Peyer's patch (tissue), 4 donors: ENCODE results near the gene FAM118A. TPM values are rescaled to one million over a fixed set of nuclear protein-coding genes. Genes with fewer than 3 reads are reported as not detected.
"Not testable (repeated sequence)": the region's sequence is repeated elsewhere in the genome, so short reads cannot be mapped to it uniquely, and the experiment has no call there.

Experiments
- DNase-seq, 3 donors: peaks; one replicate each; pipeline ENCODE4 v3.0.0-alpha.2; 2017 to 2019
- H3K27ac ChIP-seq, 4 donors: fragments of 200-600 bp; sonication (generic); one replicate each; pipeline ENCODE4 v1.5.1; 2016 to 2019
- H3K27me3 ChIP-seq, 2 donors: fragments of 200-600 bp; sonication (generic); one replicate each; pipeline ENCODE4 v1.5.1; 2019
- H3K36me3 ChIP-seq, 3 donors: fragments of 200-600 bp; sonication (generic); one replicate each; pipeline ENCODE4 v1.5.1; 2016 to 2019
- H3K4me1 ChIP-seq, 4 donors: fragments of 200-600 bp; sonication (generic); one replicate each; pipeline ENCODE4 v1.5.1; 2016 to 2019
- H3K4me3 ChIP-seq, 4 donors: fragments of 200-600 bp; sonication (generic); 1 replicate in 3 of 4; 2 replicates in 1 of 4; pipeline ENCODE4 v1.5.1; 2016 to 2019; ENCODE audit warnings: mild to moderate bottlenecking in 1 of 4
- H3K9me3 ChIP-seq, 4 donors: fragments of 200-600 bp; sonication (generic); one replicate each; pipeline ENCODE4 v1.5.1; 2016 to 2019; ENCODE audit warnings: mild to moderate bottlenecking in 1 of 4
- POLR2A ChIP-seq, 2 donors: fragments of 450-650 bp; IDR thresholded peaks; one replicate each; pipeline ENCODE4 v1.5.1; 2017; ENCODE audit warnings: antibody characterized with exemption in 2 of 2, mild to moderate bottlenecking in 2 of 2, moderate library complexity in 2 of 2
- total RNA-seq, 4 donors: library from RNA; depleted of rRNA; stranded (reverse); fragments of >200 nt; gene quantifications; one replicate each; pipeline ENCODE4 v1.1.0, GENCODE V29; 2016
- TF ChIP-seq, protein P1 (sequence below), 6 experiments: fragments of 450-650 bp in 4 of 6; fragments of 200-600 bp in 2 of 6; sonication (generic) in 1 of 6; IDR thresholded peaks; one replicate each; pipeline ENCODE4 v1.5.1; 2017 to 2019; ENCODE audit warnings: antibody characterized with exemption in 6 of 6, mild to moderate bottlenecking in 3 of 6, moderate library complexity in 1 of 6

The FAM118A gene
- total RNA-seq, 4 donors from 2014 or later = 46.4 to 1,083 (median 189) TPM

DNA sequence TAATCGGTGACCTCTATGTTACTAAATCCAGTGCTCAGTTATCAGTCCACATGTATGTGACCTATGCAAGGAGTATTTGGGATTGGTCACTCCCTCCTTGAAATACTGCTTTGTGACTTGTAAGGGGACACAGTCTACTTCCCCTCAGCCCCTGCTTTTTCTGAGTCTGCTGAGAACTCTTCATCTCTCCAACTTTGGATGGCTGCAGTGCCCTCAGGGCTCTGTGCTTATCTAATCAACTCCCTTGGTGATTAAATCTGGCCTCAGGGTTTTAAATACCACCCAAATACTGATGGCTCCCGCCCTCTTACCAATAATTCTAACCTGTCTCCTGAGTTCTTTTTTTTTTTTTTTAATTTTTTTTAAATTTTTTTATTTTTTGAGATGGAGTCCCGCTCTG is 40.2 kb downstream of the FAM118A start:
- no peaks in the 10 kb centered on the region for H3K36me3 ChIP-seq
- TF ChIP-seq, protein P1, sequence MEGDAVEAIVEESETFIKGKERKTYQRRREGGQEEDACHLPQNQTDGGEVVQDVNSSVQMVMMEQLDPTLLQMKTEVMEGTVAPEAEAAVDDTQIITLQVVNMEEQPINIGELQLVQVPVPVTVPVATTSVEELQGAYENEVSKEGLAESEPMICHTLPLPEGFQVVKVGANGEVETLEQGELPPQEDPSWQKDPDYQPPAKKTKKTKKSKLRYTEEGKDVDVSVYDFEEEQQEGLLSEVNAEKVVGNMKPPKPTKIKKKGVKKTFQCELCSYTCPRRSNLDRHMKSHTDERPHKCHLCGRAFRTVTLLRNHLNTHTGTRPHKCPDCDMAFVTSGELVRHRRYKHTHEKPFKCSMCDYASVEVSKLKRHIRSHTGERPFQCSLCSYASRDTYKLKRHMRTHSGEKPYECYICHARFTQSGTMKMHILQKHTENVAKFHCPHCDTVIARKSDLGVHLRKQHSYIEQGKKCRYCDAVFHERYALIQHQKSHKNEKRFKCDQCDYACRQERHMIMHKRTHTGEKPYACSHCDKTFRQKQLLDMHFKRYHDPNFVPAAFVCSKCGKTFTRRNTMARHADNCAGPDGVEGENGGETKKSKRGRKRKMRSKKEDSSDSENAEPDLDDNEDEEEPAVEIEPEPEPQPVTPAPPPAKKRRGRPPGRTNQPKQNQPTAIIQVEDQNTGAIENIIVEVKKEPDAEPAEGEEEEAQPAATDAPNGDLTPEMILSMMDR (IDR thresholded peaks at IDR 0.05) = no peak
- TF ChIP-seq POLR2A (IDR thresholded peaks at IDR 0.05) = no peak

DNA sequence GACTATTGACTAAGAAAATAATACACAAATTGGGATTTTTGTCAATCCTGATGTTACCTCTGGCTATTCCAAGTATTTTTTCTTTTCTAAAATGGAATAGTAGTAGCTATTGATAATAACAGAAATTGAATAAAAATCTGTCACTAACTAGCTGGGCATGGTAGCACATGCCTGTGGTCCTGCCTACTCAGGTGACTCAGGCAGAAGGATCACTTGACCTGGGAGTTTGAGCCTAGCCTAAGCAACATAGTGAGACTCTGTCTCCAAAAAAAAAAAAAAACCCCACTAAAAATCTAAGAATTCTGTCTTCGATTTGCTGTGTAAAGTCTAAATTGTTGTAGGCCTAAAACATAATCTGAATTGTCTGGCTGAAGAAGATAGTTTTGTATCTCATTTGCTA is 42.2 kb downstream of the FAM118A start:
- H3K27me3 ChIP-seq = no peaks in the 10 kb centered on the region
- no peak for TF ChIP-seq POLR2A (IDR thresholded peaks at IDR 0.05)
- TF ChIP-seq, protein P1 (IDR thresholded peaks at IDR 0.05) = no peak

More for the DNA sequence above, 40.2 kb downstream of the FAM118A start:
- Histone ChIP-seq H3K27ac (no peak overlapping the region), H3K27me3 (no peaks in the 10 kb centered on the region), H3K4me3 (no peak overlapping the region), H3K9me3 (no peaks in the 10 kb centered on the region), H3K4me1 (no peaks in the 10 kb centered on the region)
- no peak for DNase-seq

DNA sequence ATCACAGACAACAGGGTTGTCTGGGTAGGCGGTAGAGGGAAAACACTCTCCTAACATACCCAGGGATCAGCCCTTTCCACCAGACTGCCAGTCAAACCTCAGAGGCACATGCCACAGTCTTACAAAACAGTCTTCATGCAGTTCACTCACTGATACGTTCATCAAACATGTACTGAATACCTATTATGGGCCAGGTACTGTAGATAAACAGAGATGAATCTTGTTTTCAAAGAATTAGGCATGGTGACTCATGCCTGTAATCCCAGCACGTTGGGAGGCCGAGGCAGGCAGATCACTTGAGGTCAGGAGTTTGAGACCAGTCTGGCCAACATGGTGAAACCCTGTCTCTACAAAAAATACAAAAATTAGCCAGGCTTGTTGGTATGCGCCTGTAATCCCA is 43.0 kb downstream of the FAM118A start:
- not testable (repeated sequence) for H3K27me3 ChIP-seq, H3K36me3 ChIP-seq, H3K4me1 ChIP-seq, H3K4me3 ChIP-seq, H3K27ac ChIP-seq, H3K9me3 ChIP-seq, DNase-seq

More for the DNA sequence above, 42.2 kb downstream of the FAM118A start:
- no peak overlapping the region for H3K4me3 ChIP-seq
- H3K9me3 ChIP-seq = no peaks in the 10 kb centered on the region
- no peak overlapping the region for H3K27ac ChIP-seq
- H3K4me1 ChIP-seq = no peaks in the 10 kb centered on the region
- no peak for DNase-seq
- H3K36me3 ChIP-seq = no peaks in the 10 kb centered on the region

GRCh38 chr22:45353786-45354185 is 44.1 kb downstream of the FAM118A start:
- Histone ChIP-seq H3K36me3 (no peaks in the 10 kb centered on the region), H3K27me3 (no peaks in the 10 kb centered on the region), H3K4me1 (no peaks in the 10 kb centered on the region), H3K4me3 (no peak overlapping the region), H3K9me3 (no peaks in the 10 kb centered on the region), H3K27ac (no peak overlapping the region)
- TF ChIP-seq POLR2A (IDR thresholded peaks at IDR 0.05) = no peak
- TF ChIP-seq, protein P1 (IDR thresholded peaks at IDR 0.05) = no peak
- DNase-seq = no peak

- no peak overlapping the region for H3K4me3 ChIP-seq
- no peaks in the 10 kb centered on the region for H3K9me3 ChIP-seq
- H3K27ac ChIP-seq = no peak overlapping the region
- no peak for DNase-seq
- TF ChIP-seq, protein P1 (IDR thresholded peaks at IDR 0.05) = no peak
- TF ChIP-seq POLR2A (IDR thresholded peaks at IDR 0.05) = no peak
- no peaks in the 10 kb centered on the region for H3K4me1 ChIP-seq
- no peaks in the 10 kb centered on the region for H3K27me3 ChIP-seq
- no peaks in the 10 kb centered on the region for H3K36me3 ChIP-seq
These were observed 47.8 kb downstream of the FAM118A start for GRCh38 chr22:45357490-45357889.

DNA sequence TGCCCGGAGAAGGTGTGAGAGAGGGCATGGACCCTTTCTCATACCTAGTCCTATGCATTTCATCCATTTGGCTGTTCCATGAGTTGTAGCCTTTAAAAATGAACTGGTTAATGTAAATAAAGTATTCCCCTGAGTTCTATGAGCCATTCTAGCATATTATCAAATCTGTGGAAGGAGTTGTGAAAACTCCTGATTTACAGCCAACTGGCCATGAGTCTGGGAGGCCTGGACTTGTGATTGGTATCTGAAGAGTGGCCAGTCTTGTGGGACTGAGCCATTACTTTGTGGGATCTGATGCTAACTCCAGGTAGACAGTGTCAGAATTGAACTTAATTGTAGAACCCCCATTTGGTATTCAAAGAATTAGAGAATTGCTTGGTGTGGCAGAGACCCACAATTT is 48.4 kb downstream of the FAM118A start:
- H3K27ac ChIP-seq = no peak overlapping the region
- no peak overlapping the region for H3K4me3 ChIP-seq
- DNase-seq = no peak
- H3K4me1 ChIP-seq = no peaks in the 10 kb centered on the region
- H3K27me3 ChIP-seq = no peaks in the 10 kb centered on the region
- H3K9me3 ChIP-seq = no peaks in the 10 kb centered on the region
- no peaks in the 10 kb centered on the region for H3K36me3 ChIP-seq
- TF ChIP-seq POLR2A (IDR thresholded peaks at IDR 0.05) = no peak
- TF ChIP-seq, protein P1 (IDR thresholded peaks at IDR 0.05) = no peak
